SK-N-SH (cell line): Measurements from ENCODE around the gene SLC35E2B. TPM values are rescaled to one million over a fixed set of nuclear protein-coding genes. Genes with fewer than 3 reads are reported as not detected.

Experiments
- CTCF ChIA-PET: fragments of 300-600, 350-600 bp; formaldehyde crosslinking; extraction: SDS; loops from one replicate; lab custom pipeline; 2021; lab: Yijun Ruan, JAX
- POLR2A ChIA-PET: fragments of 350-600 bp; sonication (Branson Sonifier 250); formaldehyde crosslinking; extraction: SDS; loops from one replicate; lab custom pipeline; 2020; ENCODE audit warnings: antibody characterized with exemption, inconsistent platforms; lab: Yijun Ruan, JAX
- DNase-seq: peaks from one replicate; pipeline ENCODE4 v3.0.0; 2012
- H2AFZ ChIP-seq: fragments of 200-600 bp; sonication (generic); 2 replicates; pipeline ENCODE4 v1.8.1; 2016; ENCODE audit warnings: antibody characterized with exemption, mild to moderate bottlenecking, low read depth
- H3F3A ChIP-seq: fragments of 200-600 bp; sonication (generic); replicated peaks from 2 replicates; pipeline ENCODE3; 2016; ENCODE audit warnings: antibody characterized with exemption, mild to moderate bottlenecking; ENCODE audit not compliant: insufficient read depth
- H3K27ac ChIP-seq, 2 experiments: fragments of 200-500 bp in 1 of 2; fragments of 200-600 bp in 1 of 2; sonication (Bioruptor generic) in 1 of 2; sonication (generic), shearing (Covaris generic) in 1 of 2; 2 replicates each; pipeline versions ENCODE4 v1.5.1 to v1.6.1; 2014 to 2016; ENCODE audit warnings: low read depth in 2 of 2, inconsistent platforms in 1 of 2, low read length in 1 of 2, mild to moderate bottlenecking in 1 of 2, mixed read lengths in 1 of 2
- H3K27me3 ChIP-seq: fragments of 200-600 bp; sonication (generic), shearing (Covaris generic); 2 replicates; pipeline ENCODE4 v1.6.1; 2016; ENCODE audit warnings: mixed run types; ENCODE audit not compliant: insufficient read depth
- H3K36me3 ChIP-seq, 2 experiments: fragments of 200-500 bp in 1 of 2; fragments of 200-600 bp in 1 of 2; sonication (Bioruptor generic) in 1 of 2; sonication (generic) in 1 of 2; replicated peaks in 1 of 2; 2 replicates each; pipeline versions ENCODE3 to v1.5.1; 2014 to 2016; ENCODE audit warnings: low read length in 1 of 2, mild to moderate bottlenecking in 1 of 2; ENCODE audit not compliant: insufficient read depth in 2 of 2, control insufficient read depth in 1 of 2
- H3K4me1 ChIP-seq, 2 experiments: fragments of 200-500 bp in 1 of 2; fragments of 200-600 bp in 1 of 2; sonication (Bioruptor generic) in 1 of 2; sonication (generic), shearing (Covaris generic) in 1 of 2; 2 replicates each; pipeline versions ENCODE4 v1.5.1 to v1.6.1; 2014 to 2016; ENCODE audit warnings: low read depth in 1 of 2, low read length in 1 of 2, mixed run types in 1 of 2; ENCODE audit not compliant: insufficient read depth in 2 of 2, control insufficient read depth in 1 of 2
- H3K4me2 ChIP-seq: fragments of 200-600 bp; sonication (generic), shearing (Covaris generic); 2 replicates; pipeline ENCODE4 v1.6.1; 2017; ENCODE audit warnings: mixed run types
- H3K4me3 ChIP-seq, 2 experiments: fragments of 200-500 bp in 1 of 2; fragments of 200-600 bp in 1 of 2; sonication (Bioruptor generic) in 1 of 2; sonication (generic), shearing (Covaris generic) in 1 of 2; 2 replicates each; pipeline versions ENCODE4 v1.5.1 to v1.8.1; 2014 to 2016; ENCODE audit warnings: low read depth in 2 of 2, inconsistent platforms in 1 of 2, low read length in 1 of 2, mild to moderate bottlenecking in 1 of 2, mixed read lengths in 1 of 2, moderate library complexity in 1 of 2
- H3K79me2 ChIP-seq: fragments of 200-600 bp; sonication (generic); 2 replicates; pipeline ENCODE4 v1.8.1; 2017; ENCODE audit warnings: mild to moderate bottlenecking; ENCODE audit not compliant: insufficient read depth
- H3K9ac ChIP-seq: fragments of 200-600 bp; sonication (generic); 2 replicates; pipeline ENCODE4 v1.6.1; 2017; ENCODE audit warnings: mixed run types
- H3K9me2 ChIP-seq: fragments of 200-600 bp; sonication (generic); 2 replicates; pipeline ENCODE4 v1.6.1; 2017; ENCODE audit warnings: mixed run types
- H3K9me3 ChIP-seq: fragments of 200-600 bp; sonication (generic); 2 replicates; pipeline ENCODE4 v1.6.1; 2017; ENCODE audit warnings: mixed run types, mild to moderate bottlenecking, moderate library complexity
- H4K20me1 ChIP-seq: fragments of 200-600 bp; sonication (generic); 2 replicates; pipeline ENCODE4 v1.6.1; 2017; ENCODE audit warnings: mild to moderate bottlenecking, mixed run types; ENCODE audit not compliant: insufficient read depth
- FOXJ3 ChIP-seq: sonication (generic); formaldehyde crosslinking; IDR thresholded peaks from 2 replicates; pipeline ENCODE4 v1.5.1; 2020; ENCODE audit warnings: mild to moderate bottlenecking, missing genetic modification reagents
- GATA2 ChIP-seq: sonication (generic); formaldehyde crosslinking; IDR thresholded peaks from 2 replicates; pipeline ENCODE4 v1.5.0; 2020; ENCODE audit warnings: mild to moderate bottlenecking, missing genetic modification reagents
- JUND ChIP-seq: IDR thresholded peaks from 2 replicates; pipeline ENCODE4 v1.4.0; 2012
- MEF2A ChIP-seq: IDR thresholded peaks from 2 replicates; pipeline ENCODE4 v1.4.0; 2012; ENCODE audit warnings: low read depth, borderline replicate concordance
- MXI1 ChIP-seq: IDR thresholded peaks from 2 replicates; pipeline ENCODE4 v1.6.1; 2012; ENCODE audit warnings: mild to moderate bottlenecking, low read depth, low read length, improper control_type of control experiment
- RAD21 ChIP-seq: IDR thresholded peaks from 2 replicates; pipeline ENCODE4 v1.6.1; 2012; ENCODE audit warnings: mild to moderate bottlenecking, low read length
- RXRA ChIP-seq: IDR thresholded peaks from 2 replicates; pipeline ENCODE4 v1.4.0; 2012; ENCODE audit warnings: low read depth, mild to moderate bottlenecking, borderline replicate concordance
- SMC3 ChIP-seq: IDR thresholded peaks from 2 replicates; pipeline ENCODE4 v1.6.1; 2012; ENCODE audit warnings: low read depth, low read length, improper control_type of control experiment
- TEAD4 ChIP-seq: IDR thresholded peaks from 2 replicates; pipeline ENCODE4 v1.4.0; 2012; ENCODE audit warnings: mild to moderate bottlenecking, borderline replicate concordance; ENCODE audit not compliant: insufficient read depth
- USF1 ChIP-seq: IDR thresholded peaks from 2 replicates; pipeline ENCODE4 v1.4.0; 2012; ENCODE audit warnings: low read depth, borderline replicate concordance
- YY1 ChIP-seq: IDR thresholded peaks from 2 replicates; pipeline ENCODE4 v1.4.0; 2012; ENCODE audit warnings: low read depth, mild to moderate bottlenecking
- WGBS: methylation state at CpG from one replicate; pipeline ENCODE4 v1.1.6; 2017; ENCODE audit warnings: low lambda C conversion rate; 5-methylcytosine and 5-hydroxymethylcytosine counted together
- polyA plus RNA-seq, 3 experiments: library from polyadenylated mRNA; depleted of rRNA; stranded (reverse); fragments of >200 nt; gene quantifications; 2 replicates each; pipeline ENCODE4 v1.2.3, GENCODE V29; 2012
- TF ChIP-seq, protein P1 (sequence below): IDR thresholded peaks from 2 replicates; pipeline ENCODE4 v1.6.1; 2012; ENCODE audit warnings: mild to moderate bottlenecking, low read depth, low read length, moderate library complexity
- TF ChIP-seq, protein P2 (sequence below): IDR thresholded peaks from 2 replicates; pipeline ENCODE4 v1.4.0; 2012; ENCODE audit warnings: low read depth, borderline replicate concordance
- TF ChIP-seq, protein P3 (sequence below): fragments of 150-350 bp; IDR thresholded peaks from 2 replicates; pipeline ENCODE4 v1.6.1; 2016; ENCODE audit warnings: mild to moderate bottlenecking, low read depth, low read length

The SLC35E2B gene
- polyA plus RNA-seq, 1 of the 3 experiments (the other 2 are of a cell fraction) = 20.5 TPM

GRCh38 chr1:1617516-1617915 is 75.1 kb downstream of the SLC35E2B start:
- no peak for DNase-seq
- 95% methylated on average over 10 of the region's 11 CpGs for whole genome bisulfite sequencing
- H3K36me3 ChIP-seq = peaks cover 3 to 7% of the 10 kb centered on the region in 2 experiments
- H3K4me3 ChIP-seq = no peak overlapping the region
- H3K9ac ChIP-seq = no peak overlapping the region
- no peak overlapping the region for H3K27ac ChIP-seq
- H4K20me1 ChIP-seq = peaks cover 10% of the 10 kb centered on the region
- H3K79me2 ChIP-seq = peaks cover 49% of the 10 kb centered on the region
- peaks cover 0 to 18% of the 10 kb centered on the region in 2 experiments; a peak in 1 of 4 replicates for H3K4me1 ChIP-seq
- no peaks in the 10 kb centered on the region for H3K9me2 ChIP-seq
- H3K27me3 ChIP-seq = no peaks in the 10 kb centered on the region
- no peak overlapping the region for H2AFZ ChIP-seq
- H3K4me2 ChIP-seq = peak overlapping the region; percentile 90; the same call in 1 of the 2 replicates
- TF ChIP-seq GATA2 (no peak), FOXJ3 (no peak), TEAD4 (no peak), USF1 (no peak), JUND (no peak), RAD21 (no peak), YY1 (no peak), MEF2A (no peak), SMC3 (no peak), MXI1 (no peak), RXRA (no peak)
- TF ChIP-seq, protein P1, sequence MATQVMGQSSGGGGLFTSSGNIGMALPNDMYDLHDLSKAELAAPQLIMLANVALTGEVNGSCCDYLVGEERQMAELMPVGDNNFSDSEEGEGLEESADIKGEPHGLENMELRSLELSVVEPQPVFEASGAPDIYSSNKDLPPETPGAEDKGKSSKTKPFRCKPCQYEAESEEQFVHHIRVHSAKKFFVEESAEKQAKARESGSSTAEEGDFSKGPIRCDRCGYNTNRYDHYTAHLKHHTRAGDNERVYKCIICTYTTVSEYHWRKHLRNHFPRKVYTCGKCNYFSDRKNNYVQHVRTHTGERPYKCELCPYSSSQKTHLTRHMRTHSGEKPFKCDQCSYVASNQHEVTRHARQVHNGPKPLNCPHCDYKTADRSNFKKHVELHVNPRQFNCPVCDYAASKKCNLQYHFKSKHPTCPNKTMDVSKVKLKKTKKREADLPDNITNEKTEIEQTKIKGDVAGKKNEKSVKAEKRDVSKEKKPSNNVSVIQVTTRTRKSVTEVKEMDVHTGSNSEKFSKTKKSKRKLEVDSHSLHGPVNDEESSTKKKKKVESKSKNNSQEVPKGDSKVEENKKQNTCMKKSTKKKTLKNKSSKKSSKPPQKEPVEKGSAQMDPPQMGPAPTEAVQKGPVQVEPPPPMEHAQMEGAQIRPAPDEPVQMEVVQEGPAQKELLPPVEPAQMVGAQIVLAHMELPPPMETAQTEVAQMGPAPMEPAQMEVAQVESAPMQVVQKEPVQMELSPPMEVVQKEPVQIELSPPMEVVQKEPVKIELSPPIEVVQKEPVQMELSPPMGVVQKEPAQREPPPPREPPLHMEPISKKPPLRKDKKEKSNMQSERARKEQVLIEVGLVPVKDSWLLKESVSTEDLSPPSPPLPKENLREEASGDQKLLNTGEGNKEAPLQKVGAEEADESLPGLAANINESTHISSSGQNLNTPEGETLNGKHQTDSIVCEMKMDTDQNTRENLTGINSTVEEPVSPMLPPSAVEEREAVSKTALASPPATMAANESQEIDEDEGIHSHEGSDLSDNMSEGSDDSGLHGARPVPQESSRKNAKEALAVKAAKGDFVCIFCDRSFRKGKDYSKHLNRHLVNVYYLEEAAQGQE = no peak
- TF ChIP-seq, protein P2, sequence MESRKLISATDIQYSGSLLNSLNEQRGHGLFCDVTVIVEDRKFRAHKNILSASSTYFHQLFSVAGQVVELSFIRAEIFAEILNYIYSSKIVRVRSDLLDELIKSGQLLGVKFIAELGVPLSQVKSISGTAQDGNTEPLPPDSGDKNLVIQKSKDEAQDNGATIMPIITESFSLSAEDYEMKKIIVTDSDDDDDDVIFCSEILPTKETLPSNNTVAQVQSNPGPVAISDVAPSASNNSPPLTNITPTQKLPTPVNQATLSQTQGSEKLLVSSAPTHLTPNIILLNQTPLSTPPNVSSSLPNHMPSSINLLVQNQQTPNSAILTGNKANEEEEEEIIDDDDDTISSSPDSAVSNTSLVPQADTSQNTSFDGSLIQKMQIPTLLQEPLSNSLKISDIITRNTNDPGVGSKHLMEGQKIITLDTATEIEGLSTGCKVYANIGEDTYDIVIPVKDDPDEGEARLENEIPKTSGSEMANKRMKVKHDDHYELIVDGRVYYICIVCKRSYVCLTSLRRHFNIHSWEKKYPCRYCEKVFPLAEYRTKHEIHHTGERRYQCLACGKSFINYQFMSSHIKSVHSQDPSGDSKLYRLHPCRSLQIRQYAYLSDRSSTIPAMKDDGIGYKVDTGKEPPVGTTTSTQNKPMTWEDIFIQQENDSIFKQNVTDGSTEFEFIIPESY = no peak
- TF ChIP-seq, protein P3, sequence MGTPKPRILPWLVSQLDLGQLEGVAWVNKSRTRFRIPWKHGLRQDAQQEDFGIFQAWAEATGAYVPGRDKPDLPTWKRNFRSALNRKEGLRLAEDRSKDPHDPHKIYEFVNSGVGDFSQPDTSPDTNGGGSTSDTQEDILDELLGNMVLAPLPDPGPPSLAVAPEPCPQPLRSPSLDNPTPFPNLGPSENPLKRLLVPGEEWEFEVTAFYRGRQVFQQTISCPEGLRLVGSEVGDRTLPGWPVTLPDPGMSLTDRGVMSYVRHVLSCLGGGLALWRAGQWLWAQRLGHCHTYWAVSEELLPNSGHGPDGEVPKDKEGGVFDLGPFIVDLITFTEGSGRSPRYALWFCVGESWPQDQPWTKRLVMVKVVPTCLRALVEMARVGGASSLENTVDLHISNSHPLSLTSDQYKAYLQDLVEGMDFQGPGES = no peak
- H3K9me3 ChIP-seq = no peaks in the 10 kb centered on the region
- CTCF ChIA-PET = interaction anchor here (0.6 kb wide), 1 partner anchor 211 kb away, joined by 3 read pairs; no protein-coding TSS in a partner anchor
- H3F3A ChIP-seq = no peaks in the 10 kb centered on the region
- POLR2A ChIA-PET = no interaction called here
